GM19328 (cell line): ENCODE data around the gene RPS23.
"Not testable (repeated sequence)": the region's sequence is repeated elsewhere in the genome, so short reads cannot be mapped to it uniquely, and the experiment has no call there.

Experiments
- ATAC-seq: cut with Tn5 transposase; IDR thresholded peaks from one replicate; pipeline ENCODE4 v1.9.1; 2021; ENCODE audit warnings: mild to moderate bottlenecking, moderate library complexity; ENCODE audit not compliant: unreplicated experiment

The RPS23 gene

GRCh38 chr5:82290908-82291307 lies 12.8 kb upstream of the RPS23 start:
- ATAC-seq, result no peak

GRCh38 chr5:82290005-82290404 lies 11.9 kb upstream of the RPS23 start:
- no peak for ATAC-seq

GRCh38 chr5:82287625-82288024 lies 9.5 kb upstream of the RPS23 start:
- ATAC-seq, result no peak

- ATAC-seq, result no peak
These were observed 7.1 kb upstream of the RPS23 start for GRCh38 chr5:82285206-82285605.

GRCh38 chr5:82283893-82284292 lies 5.7 kb upstream of the RPS23 start:
- no peak for ATAC-seq

- no peak for ATAC-seq
These were observed 687 bp upstream of the RPS23 start for GRCh38 chr5:82278711-82279370.

- ATAC-seq, result no peak
These were observed 554 bp downstream of the RPS23 start for GRCh38 chr5:82277613-82277986.

GRCh38 chr5:82276800-82277612 lies 1.1 kb downstream of the RPS23 start:
- no peak for ATAC-seq

GRCh38 chr5:82275216-82275664 lies 2.9 kb downstream of the RPS23 start:
- no peak for ATAC-seq

GRCh38 chr5:82274343-82275211 lies 3.6 kb downstream of the RPS23 start:
- no peak for ATAC-seq

GRCh38 chr5:82273426-82273825 lies 4.7 kb downstream of the RPS23 start:
- ATAC-seq, result not testable (repeated sequence)

- ATAC-seq, result not testable (repeated sequence)
These were observed 5.4 kb downstream of the RPS23 start for GRCh38 chr5:82272571-82273356.

GRCh38 chr5:82269363-82269762 lies 8.8 kb downstream of the RPS23 start:
- ATAC-seq, result not testable (repeated sequence)

GRCh38 chr5:82267297-82267933 lies 10.7 kb downstream of the RPS23 start:
- not testable (repeated sequence) for ATAC-seq

GRCh38 chr5:82265047-82265446 lies 13.1 kb downstream of the RPS23 start:
- ATAC-seq, result no peak

GRCh38 chr5:82259172-82259800 lies 18.9 kb downstream of the RPS23 start:
- ATAC-seq, result no peak

- no peak for ATAC-seq
These were observed 20.4 kb downstream of the RPS23 start for GRCh38 chr5:82257729-82258128.

GRCh38 chr5:82257247-82257646 lies 20.9 kb downstream of the RPS23 start:
- ATAC-seq, result no peak

- ATAC-seq, result no peak
These were observed 22.3 kb downstream of the RPS23 start for GRCh38 chr5:82255844-82256243.

GRCh38 chr5:82252744-82253143 lies 25.4 kb downstream of the RPS23 start:
- no peak for ATAC-seq
